HG03064 (cell line): Measurements from ENCODE around the gene MEF2B.
"Not testable (repeated sequence)": the region's sequence is repeated elsewhere in the genome, so short reads cannot be mapped to it uniquely, and the experiment has no call there.

Source experiments
- ATAC-seq: cut with Tn5 transposase; IDR thresholded peaks from one replicate; pipeline ENCODE4 v1.9.1; 2021; ENCODE audit warnings: low read depth; ENCODE audit not compliant: unreplicated experiment

MEF2B gene

GRCh38 chr19:19103167-19103566 lies 66.9 kb downstream of the MEF2B start:
- ATAC-seq = no peak

GRCh38 chr19:19102566-19102965 lies 67.5 kb downstream of the MEF2B start:
- ATAC-seq = not testable (repeated sequence)

- no peak for ATAC-seq
Measured at GRCh38 chr19:19101540-19101939, 68.5 kb downstream of the MEF2B start.

- ATAC-seq = no peak
Measured at GRCh38 chr19:19098703-19099632, 71.1 kb downstream of the MEF2B start.

- ATAC-seq = no peak
Measured at GRCh38 chr19:19098084-19098702, 71.9 kb downstream of the MEF2B start.

DNA sequence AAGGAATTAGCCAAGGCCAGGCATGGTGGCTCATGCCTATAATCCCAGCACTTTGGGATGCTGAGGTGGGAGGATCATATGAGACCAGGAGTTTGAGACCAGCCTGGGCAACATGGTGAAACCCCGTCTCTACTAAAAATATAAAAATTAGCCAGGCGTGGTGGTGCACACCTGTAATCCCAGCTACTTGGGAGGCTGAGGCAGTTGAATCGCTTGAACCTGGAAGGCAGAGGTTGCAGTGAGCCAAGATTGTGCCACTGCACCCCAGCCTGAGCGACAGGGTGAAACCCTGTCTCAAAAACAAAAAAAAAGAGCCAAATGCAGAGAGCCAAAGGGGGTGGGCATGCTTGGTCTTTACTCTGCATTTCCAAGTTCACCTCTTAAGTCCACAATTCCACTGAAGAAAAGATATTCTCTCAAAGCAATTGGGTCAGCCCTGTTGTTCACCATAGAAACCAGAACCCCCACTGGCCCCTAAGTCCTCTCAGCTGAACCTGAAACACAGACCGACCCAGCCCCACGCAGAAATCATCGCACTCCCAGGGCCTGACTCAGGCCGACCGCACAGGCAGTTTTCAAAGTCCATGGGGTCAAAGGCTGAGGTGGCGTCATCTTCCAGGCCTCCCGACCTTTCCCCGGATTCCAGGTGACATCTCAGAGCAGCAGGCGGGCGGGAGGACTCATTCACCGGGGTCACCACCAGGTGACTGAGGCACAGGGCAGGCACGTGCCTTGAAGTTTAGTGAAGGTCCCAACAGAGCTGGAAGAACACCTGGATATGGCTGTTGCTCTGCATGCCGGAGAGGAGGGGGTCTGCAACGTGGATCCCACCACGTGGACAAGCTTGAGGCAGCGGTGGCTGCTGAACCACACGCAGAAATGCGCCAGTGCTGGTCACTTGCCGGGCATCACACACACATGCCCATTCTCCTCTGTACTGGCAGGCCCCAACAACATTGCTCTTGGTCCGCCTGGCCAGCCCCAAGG lies 73.1 kb downstream of the MEF2B start:
- no peak for ATAC-seq

- ATAC-seq = no peak
Measured at GRCh38 chr19:19095691-19096090, 74.4 kb downstream of the MEF2B start.
